Stimulated activated CD8-positive, alpha-beta memory T cell treated with anti-CD3 and anti-CD28 coated beads, Interleukin-15, amount 100 ng/mL, for 1 hour (primary cell): ENCODE results near the gene NUP210L.
A peak's percentile ranks its signal among the peaks of the same experiment; 100 is the strongest.

Experiments used
- DNase-seq: peaks from one replicate; pipeline ENCODE4 v3.0.0-alpha.2; 2020; ENCODE audit warnings: low read depth

NUP210L gene

GRCh38 chr1:153963850-153964331, 191.0 kb downstream of the NUP210L start:
- DNase-seq: no peak

- DNase-seq: peak; percentile 93
Measured at GRCh38 chr1:153963030-153963849, 191.6 kb downstream of the NUP210L start, which contains the start of gene SLC39A1. Gene SLC39A1, minus strand, starts transcription at chr1:153963537. Its CDS starts 822 bp downstream, at chr1:153962715.

DNA sequence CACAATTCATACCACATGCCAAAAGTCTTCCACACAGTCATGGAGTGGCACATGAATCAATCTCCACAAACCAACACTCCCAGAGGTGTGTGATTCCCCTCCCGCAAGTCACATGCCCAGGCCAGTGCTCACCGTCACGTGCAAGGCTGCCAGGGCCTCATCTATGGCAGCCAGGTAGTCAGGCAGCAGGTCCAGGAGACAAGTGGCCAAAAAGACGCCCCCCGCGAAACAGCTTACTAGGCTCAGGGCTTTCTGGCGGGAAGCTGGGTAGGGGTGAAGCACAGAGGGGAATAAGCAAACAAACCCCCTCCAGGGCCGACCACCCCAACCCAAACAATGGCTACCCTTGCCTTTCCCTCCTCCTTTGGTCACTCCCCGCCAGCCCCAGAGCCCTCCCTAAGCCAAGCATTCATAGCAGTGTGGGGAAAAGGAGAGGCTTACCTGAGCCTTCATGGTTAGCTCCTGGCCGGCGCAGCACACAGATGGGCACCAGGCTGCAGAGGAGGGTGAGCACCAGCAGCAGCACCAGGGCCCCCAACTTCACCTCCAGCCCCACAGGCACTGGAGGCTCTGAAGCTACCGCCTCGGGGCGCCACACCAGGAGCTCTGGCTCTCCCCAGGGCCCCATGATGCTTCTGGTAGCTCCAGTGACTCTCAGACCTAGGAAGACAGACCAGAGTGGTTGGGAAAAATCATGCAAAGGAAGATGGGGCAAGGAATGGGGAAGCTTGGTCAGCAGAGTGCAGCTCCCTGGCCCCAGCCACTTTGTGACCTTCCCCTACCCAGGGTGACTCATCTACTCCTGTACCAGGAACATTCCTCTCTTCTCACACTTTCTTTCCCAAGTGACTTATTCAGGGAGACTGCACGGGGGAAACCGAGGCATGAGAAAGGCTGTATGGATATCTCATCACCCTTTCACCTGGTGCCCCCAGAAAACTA, 192.5 kb downstream of the NUP210L start:
- DNase-seq: no peak

DNA sequence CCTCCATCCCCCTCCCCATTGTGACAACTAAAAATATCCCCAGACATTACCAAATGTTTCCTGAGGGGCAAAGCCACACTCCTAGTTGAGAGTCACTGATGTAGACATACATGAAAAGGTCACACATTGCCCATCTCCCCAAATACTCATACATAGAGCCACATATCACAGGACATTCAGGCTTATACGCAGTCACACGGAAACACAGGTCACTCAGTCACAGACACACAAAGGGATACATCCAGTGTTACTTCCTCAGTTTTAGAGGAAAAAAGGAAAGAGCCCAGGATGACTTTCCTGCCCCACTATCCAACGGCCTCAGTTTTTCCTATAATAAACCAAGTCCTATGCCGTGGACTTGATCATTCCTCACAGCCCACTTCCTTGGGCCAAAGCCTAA, 193.5 kb downstream of the NUP210L start:
- no peak for DNase-seq

DNA sequence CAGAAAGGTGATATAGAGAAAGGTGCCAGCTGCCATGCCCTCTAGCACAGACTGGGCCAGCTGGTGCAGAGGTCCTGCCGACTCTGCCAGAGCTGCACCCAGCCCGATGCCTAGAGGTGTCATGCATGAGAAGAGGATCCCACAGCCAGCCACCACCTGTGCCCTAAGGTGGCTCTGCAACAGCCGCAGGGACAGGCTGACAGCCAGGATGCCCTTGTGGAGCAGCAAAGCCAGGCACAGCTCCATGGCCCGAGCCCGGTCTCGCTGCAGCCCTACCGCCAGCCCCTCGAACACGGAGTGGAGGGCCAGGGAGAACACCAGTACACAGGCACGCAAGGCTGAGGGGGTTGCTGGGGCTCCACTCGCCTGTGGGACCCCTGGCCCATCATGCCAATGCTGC, 194.7 kb downstream of the NUP210L start:
- no peak for DNase-seq

- no peak for DNase-seq
Measured at GRCh38 chr1:153959454-153959853, 195.4 kb downstream of the NUP210L start.

DNA sequence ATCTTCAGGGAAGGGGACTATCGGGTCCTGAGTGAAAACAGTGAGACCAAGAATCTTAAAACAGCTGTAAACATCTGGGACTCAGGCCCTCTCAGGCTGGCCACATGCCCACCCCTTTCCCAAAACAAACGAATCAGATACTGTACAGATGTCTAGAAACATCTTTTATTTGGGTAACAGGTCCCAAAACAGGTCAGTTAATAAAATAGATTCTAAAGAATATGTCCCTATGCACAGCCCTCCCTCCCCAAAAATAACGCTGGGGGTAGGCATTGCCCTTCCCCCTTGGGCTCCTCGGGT, 196.0 kb downstream of the NUP210L start:
- DNase-seq: no peak

GRCh38 chr1:153958111-153958960, 196.5 kb downstream of the NUP210L start, which contains the start of gene CRTC2:
Gene CRTC2, minus strand, starts transcription at chr1:153958612. Its CDS starts 115 bp downstream, at chr1:153958497.
- DNase-seq: peak; percentile 96

GRCh38 chr1:153957744-153958110, 197.1 kb downstream of the NUP210L start:
- DNase-seq: no peak

GRCh38 chr1:153956997-153957715, 197.7 kb downstream of the NUP210L start:
- DNase-seq: no peak

- DNase-seq: no peak
Measured at GRCh38 chr1:153954826-153955225, 200.0 kb downstream of the NUP210L start.

DNA sequence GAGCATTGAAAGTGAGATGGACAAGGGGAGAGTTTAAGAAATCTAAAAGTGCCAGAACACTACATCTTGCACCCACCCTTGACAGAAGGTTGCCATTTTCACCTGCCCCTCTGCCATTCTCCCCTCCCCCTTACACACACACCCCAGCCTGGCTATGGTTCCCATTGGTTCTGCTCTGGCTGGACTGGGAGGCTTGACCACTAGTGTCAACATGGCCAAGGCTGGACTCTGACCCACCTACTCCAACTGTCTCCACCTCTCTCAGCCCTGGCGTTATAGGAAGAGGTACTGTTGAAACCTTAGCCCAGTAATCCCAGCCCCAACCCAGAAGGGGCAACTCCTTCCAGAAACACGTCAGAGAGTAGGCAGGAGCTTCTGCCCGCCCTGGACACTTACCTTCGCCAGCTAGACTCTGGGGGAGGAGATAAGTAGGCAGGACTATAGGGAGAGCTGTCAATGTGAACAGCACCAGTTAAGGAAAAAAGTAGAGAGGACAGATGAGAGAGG, 201.0 kb downstream of the NUP210L start:
- DNase-seq: no peak

- DNase-seq: no peak
Measured at GRCh38 chr1:153951801-153952200, 203.1 kb downstream of the NUP210L start.

GRCh38 chr1:153951183-153951582, 203.7 kb downstream of the NUP210L start:
- DNase-seq: no peak

DNA sequence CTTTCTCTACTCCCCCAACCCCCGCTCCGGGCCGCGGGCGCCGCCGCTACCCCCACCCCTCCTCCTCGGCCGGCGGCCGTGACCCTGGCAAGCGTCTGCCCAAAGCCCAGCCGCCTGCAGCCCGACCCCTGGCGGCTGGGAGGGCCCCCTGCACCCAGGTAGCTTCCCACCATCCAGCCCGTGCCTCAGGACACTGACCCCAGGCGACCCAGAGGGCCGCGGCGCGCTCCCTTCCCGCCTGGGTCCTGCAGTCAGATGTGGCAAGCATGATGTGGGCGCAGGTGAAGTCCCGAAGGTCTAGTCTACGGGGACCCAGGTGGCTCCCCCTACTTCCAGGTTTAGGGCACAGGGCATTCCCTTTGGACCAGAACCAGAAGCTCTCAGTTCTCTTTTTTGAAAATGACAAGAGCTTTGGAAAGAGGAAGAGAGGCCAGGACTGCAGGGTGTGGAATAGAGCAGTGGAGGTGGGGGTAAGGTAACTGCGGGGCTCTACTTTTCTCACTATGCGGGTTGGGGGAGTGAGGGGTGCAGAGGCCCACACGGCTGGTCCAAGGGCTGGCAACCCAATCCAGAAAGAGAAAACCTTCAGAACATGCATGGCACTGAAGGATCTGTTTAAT, 208.1 kb downstream of the NUP210L start, which contains the start of gene DENND4B:
TSS of gene DENND4B (minus strand) at position 97 of the 620 bp plus-strand sequence. CDS start 2,344 bp downstream, outside the sequence.
- peak; percentile 42 for DNase-seq

DNA sequence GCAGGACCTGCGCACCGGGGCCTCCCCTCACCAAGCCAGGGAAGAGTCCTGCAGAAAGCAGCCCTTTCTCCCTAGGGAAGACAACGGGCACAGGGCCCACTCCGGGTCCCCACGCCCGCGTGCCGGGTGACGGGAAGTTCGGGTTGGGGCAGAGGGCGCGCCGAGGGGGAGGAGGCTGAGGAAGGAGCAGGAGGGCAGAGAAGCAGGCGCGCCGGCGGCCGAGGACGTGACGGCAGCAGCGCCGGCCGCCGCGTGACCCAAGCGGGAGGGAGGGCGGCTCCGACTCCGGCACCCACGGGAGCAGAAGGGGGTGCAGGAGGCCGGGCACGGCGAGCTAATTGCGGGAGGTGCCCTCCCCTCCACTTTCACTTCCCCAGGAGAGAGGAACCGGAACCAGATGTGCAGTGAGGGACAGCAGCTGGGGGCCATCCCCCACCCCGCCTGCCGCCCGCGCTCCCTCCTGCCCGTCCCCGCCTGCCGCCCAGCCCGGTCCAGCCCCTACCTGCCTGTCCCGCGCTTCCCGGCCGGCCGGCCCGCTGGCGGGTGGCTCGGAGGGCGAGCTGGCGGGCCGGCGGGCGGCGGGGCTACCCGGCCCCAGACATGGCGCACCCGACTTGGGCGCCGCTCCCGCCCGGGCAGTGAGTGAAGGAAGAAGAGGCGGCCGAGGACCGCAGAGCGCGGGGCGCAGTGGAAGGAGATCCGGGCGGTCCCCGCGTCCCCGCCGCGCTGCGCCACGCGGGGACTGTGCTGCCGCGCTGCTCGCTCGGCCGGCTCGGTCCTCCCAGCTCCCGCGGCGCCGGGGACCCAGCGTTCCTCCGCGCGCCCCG, 208.9 kb downstream of the NUP210L start:
- DNase-seq: peak; percentile 47

DNA sequence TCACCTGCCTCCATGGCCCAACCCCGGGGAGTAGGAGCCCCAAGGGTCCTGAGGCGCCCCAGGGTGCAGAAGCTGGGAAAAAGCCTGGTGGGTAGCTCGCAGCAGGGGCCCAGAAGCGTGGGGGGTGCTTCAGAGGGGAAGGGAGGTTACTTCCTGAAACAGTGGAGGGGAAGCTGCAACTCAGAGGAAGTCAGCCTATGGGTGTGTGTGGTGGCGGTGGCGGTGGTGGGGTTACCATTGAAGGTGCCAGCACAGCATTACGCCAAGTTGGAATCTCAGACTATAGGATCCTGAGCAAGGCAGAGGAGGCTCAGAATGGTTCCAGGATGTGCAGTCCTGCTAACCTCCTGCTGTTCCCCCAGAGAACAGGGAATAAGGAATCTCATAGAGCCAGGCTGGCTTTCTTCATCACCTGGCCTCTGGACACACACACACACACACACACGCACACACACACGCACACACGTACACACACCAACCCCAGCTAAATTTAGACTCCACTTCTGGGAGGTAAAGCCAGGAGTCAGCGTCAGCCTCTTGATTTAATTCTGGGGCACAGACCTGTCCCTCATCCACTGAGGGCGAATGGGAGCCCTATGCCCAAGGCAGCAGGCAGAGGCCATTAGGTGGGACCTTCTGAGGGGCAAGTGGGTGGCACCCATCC, 209.6 kb downstream of the NUP210L start:
- peak; percentile 63 for DNase-seq

DNA sequence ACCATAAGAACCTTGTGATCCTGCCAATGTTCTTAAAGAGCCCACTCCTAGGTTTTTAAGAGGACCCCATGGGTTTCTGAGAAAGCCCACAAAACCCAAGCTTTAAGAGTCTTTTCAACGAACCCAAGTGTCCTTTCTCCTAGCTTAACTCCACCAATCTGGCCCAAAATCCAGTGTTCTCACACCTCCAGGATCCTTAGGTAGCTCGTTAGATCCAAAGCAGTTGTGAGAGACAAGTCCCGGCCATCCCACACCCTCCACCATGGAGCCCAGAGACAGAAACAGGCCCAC, 210.1 kb downstream of the NUP210L start:
- DNase-seq: no peak
